Breast epithelium (tissue), 3 donors: ENCODE results near the gene CNTNAP3.
"Not testable (repeated sequence)": the region's sequence is repeated elsewhere in the genome, so short reads cannot be mapped to it uniquely, and the experiment has no call there.

Source experiments
- CTCF ChIP-seq, 3 donors: fragments of 450-650 bp; IDR thresholded peaks; one replicate each; pipeline ENCODE4 v1.5.1; 2016 to 2017; ENCODE audit warnings: antibody characterized with exemption in 3 of 3, mild to moderate bottlenecking in 3 of 3, moderate library complexity in 3 of 3
- POLR2A ChIP-seq: fragments of 450-650 bp; IDR thresholded peaks from one replicate; pipeline ENCODE4 v1.6.1; 2016; ENCODE audit warnings: antibody characterized with exemption, mild to moderate bottlenecking, moderate library complexity
- POLR2AphosphoS5 ChIP-seq, 3 donors: sonication (generic); formaldehyde crosslinking; IDR thresholded peaks; one replicate each; pipeline ENCODE4 v1.6.1; 2017; ENCODE audit warnings: antibody characterized with exemption in 3 of 3

- not testable (repeated sequence) for TF ChIP-seq CTCF (IDR thresholded peaks at IDR 0.05); POLR2AphosphoS5 (IDR thresholded peaks at IDR 0.05); POLR2A
Measured at GRCh38 chr9:39132826-39133552, 155.0 kb downstream of the CNTNAP3 start.
